ENCODE measurements around the gene CIDEA.
"Not testable (repeated sequence)": the region's sequence is repeated elsewhere in the genome, so short reads cannot be mapped to it uniquely, and the experiment has no call there.

- TF ChIP-seq CTCF, EP300 (IDR thresholded peaks at IDR 0.05): not testable (repeated sequence)
These were observed 30.8 kb upstream of the CIDEA start for GRCh38 chr18:12223326-12223725.
